OCI-LY7 (cell line): Measurements from ENCODE around the gene COBL. TPM values are rescaled to one million over a fixed set of nuclear protein-coding genes. Genes with fewer than 3 reads are reported as not detected.

Experiments
- BruUV-seq: library from RNA; stranded (reverse); fragments of 400-500 nt; replicated peaks from 2 replicates; lab custom pipeline; 2021; lab: Mats Ljungman, UMichigan
- CTCF ChIA-PET: fragments of 300-600 bp; sonication (Branson Sonifier 250); formaldehyde crosslinking; loops from one replicate; lab custom pipeline; 2022; ENCODE audit warnings: antibody characterized with exemption; ENCODE audit not compliant: unreplicated experiment; lab: Charles Lee
- POLR2A ChIA-PET: fragments of 300-600 bp; sonication (Branson Sonifier 250); formaldehyde crosslinking; loops from one replicate; lab custom pipeline; 2022; ENCODE audit warnings: antibody characterized with exemption; lab: Charles Lee
- DNase-seq: peaks from one replicate; pipeline ENCODE4 v3.0.0-alpha.2; 2015; ENCODE audit warnings: low spot score
- H2AFZ ChIP-seq: fragments of 200-600 bp; sonication (generic), shearing (Covaris generic); 2 replicates; pipeline ENCODE4 v1.6.1; 2014; ENCODE audit warnings: mild to moderate bottlenecking, antibody characterized with exemption, low read length, moderate library complexity
- H3K27ac ChIP-seq: fragments of 200-600 bp; sonication (generic); 2 replicates; pipeline ENCODE4 v1.5.1; 2014; ENCODE audit warnings: mixed run types, low read depth, mild to moderate bottlenecking, moderate library complexity, low read length, inconsistent platforms; ENCODE audit not compliant: poor library complexity, severe bottlenecking
- H3K36me3 ChIP-seq: fragments of 200-600 bp; sonication (generic); 2 replicates; pipeline ENCODE4 v1.6.1; 2014; ENCODE audit warnings: mild to moderate bottlenecking, antibody characterized with exemption, low read length, moderate library complexity, mixed read lengths; ENCODE audit not compliant: insufficient read depth
- H3K4me1 ChIP-seq: fragments of 200-600 bp; sonication (generic); 2 replicates; pipeline ENCODE4 v1.5.1; 2014; ENCODE audit warnings: mild to moderate bottlenecking, low read length; ENCODE audit not compliant: insufficient read depth, poor library complexity, severe bottlenecking
- H3K4me2 ChIP-seq: fragments of 200-600 bp; sonication (generic); 2 replicates; pipeline ENCODE4 v1.6.1; 2014; ENCODE audit warnings: mild to moderate bottlenecking, low read length
- H3K4me3 ChIP-seq: fragments of 200-600 bp; sonication (generic); 2 replicates; pipeline ENCODE4 v1.5.1; 2014; ENCODE audit warnings: mild to moderate bottlenecking, low read depth, low read length; ENCODE audit not compliant: poor library complexity, severe bottlenecking
- H3K79me2 ChIP-seq: fragments of 200-600 bp; sonication (generic); 2 replicates; pipeline ENCODE4 v1.6.1; 2016; ENCODE audit warnings: low read depth, mild to moderate bottlenecking, low read length, moderate library complexity, mixed read lengths; ENCODE audit not compliant: insufficient read depth
- H3K9me2 ChIP-seq: fragments of 200-600 bp; sonication (generic); 2 replicates; pipeline ENCODE4 v1.6.1; 2016; ENCODE audit warnings: mild to moderate bottlenecking, low read length, mixed read lengths; ENCODE audit not compliant: insufficient read depth
- H3K9me3 ChIP-seq: fragments of 200-600 bp; sonication (generic); 2 replicates; pipeline ENCODE4 v1.6.1; 2014; ENCODE audit warnings: mild to moderate bottlenecking, mixed run types, low read length, mixed read lengths
- H4K20me1 ChIP-seq: fragments of 200-600 bp; sonication (generic); 2 replicates; pipeline ENCODE4 v1.6.1; 2014; ENCODE audit warnings: mild to moderate bottlenecking, antibody characterized with exemption, low read length, moderate library complexity, mixed read lengths; ENCODE audit not compliant: insufficient read depth
- EZH2phosphoT487 ChIP-seq: fragments of 200-600 bp; sonication (generic); IDR thresholded peaks from 2 replicates; pipeline ENCODE4 v1.6.1; 2018; ENCODE audit warnings: low read depth, borderline replicate concordance, mild to moderate bottlenecking, mixed run types, antibody characterized with exemption, low read length, moderate library complexity, mixed read lengths
- intact Hi-C: fragments of 100-400 bp; cut with micrococcal nuclease; formaldehyde crosslinking; loops from one replicate; pipeline ENCODE4 v1.10.0; 2022; ENCODE audit not compliant: unreplicated experiment
- total RNA-seq, 2 experiments: library from RNA; depleted of rRNA in 1 of 2; stranded (reverse); fragments of >200 nt in 1 of 2; shearing (Covaris generic) in 1 of 2; gene quantifications; 2 replicates each; pipeline ENCODE4 v1.2.3, GENCODE V29; 2014 to 2022
- TF ChIP-seq, protein P1 (sequence below): fragments of 200-600 bp; sonication (generic); conservative IDR thresholded peaks from 2 replicates; pipeline ENCODE4 v1.5.1; 2014; ENCODE audit warnings: mild to moderate bottlenecking, antibody characterized with exemption, low read length, moderate library complexity, mixed read lengths

COBL gene
- total RNA-seq, 2 experiments from 2014 or later: not detected

DNA sequence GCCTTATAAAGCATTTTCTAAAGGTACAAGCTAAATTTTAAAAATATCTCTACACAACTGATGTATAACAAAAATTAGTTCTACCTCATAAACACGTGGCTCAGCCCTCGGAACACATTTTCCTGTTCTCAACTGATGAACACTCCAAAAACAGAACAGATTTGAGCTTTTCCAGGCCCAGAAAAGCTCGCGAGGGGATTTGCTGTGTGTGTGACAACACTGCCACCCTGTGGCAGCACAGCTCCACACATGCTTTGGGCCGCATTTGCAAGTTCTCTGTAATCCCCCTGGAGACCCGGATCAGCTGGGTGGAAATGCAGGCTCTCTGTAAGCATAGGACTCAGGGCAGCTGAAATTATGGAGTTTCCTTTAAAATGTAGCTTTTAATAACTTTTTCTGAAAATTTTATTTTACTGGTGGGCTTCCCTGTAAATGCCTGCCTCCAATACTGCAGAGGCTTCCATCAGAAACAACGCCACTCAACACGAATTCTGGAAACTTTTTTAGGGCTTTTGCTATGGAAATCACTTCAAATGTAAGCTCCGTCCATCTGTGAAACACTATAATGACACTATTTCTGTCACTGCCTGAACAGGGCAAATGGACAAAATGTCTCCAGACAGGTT, 155.5 kb downstream of the COBL start:
- TF ChIP-seq, protein P1, sequence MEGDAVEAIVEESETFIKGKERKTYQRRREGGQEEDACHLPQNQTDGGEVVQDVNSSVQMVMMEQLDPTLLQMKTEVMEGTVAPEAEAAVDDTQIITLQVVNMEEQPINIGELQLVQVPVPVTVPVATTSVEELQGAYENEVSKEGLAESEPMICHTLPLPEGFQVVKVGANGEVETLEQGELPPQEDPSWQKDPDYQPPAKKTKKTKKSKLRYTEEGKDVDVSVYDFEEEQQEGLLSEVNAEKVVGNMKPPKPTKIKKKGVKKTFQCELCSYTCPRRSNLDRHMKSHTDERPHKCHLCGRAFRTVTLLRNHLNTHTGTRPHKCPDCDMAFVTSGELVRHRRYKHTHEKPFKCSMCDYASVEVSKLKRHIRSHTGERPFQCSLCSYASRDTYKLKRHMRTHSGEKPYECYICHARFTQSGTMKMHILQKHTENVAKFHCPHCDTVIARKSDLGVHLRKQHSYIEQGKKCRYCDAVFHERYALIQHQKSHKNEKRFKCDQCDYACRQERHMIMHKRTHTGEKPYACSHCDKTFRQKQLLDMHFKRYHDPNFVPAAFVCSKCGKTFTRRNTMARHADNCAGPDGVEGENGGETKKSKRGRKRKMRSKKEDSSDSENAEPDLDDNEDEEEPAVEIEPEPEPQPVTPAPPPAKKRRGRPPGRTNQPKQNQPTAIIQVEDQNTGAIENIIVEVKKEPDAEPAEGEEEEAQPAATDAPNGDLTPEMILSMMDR: peak; percentile 96
- no peak for TF ChIP-seq EZH2phosphoT487
- POLR2A ChIA-PET: interaction anchor here (3.4 kb wide), 1 partner anchor 9 kb away, joined by 9 read pairs; no protein-coding TSS in a partner anchor
- Histone ChIP-seq H3K9me3 (no peaks in the 10 kb centered on the region), H3K9me2 (no peaks in the 10 kb centered on the region), H3K27ac (no peak overlapping the region), H3K4me3 (no peak overlapping the region), H3K4me1 (no peaks in the 10 kb centered on the region), H2AFZ (peak overlapping the region; percentile 12; the same call in 1 of the 2 replicates), H3K4me2 (no peak overlapping the region), H3K79me2 (no peaks in the 10 kb centered on the region), H3K36me3 (no peaks in the 10 kb centered on the region), H4K20me1 (no peaks in the 10 kb centered on the region)
- CTCF ChIA-PET: interaction anchor here (0.5 to 1.4 kb wide), 3 partner anchors 743 to 1067 kb away, joined by 3 to 4 read pairs (median 3); no protein-coding TSS in a partner anchor
- no TSS peak for BruUV-seq
- DNase-seq: peak; percentile 62
- intact Hi-C loops: loop anchor here (5.0 kb wide), 2 partner anchors 266 to 1069 kb away; partner anchors contain the start of gene ZPBP

DNA sequence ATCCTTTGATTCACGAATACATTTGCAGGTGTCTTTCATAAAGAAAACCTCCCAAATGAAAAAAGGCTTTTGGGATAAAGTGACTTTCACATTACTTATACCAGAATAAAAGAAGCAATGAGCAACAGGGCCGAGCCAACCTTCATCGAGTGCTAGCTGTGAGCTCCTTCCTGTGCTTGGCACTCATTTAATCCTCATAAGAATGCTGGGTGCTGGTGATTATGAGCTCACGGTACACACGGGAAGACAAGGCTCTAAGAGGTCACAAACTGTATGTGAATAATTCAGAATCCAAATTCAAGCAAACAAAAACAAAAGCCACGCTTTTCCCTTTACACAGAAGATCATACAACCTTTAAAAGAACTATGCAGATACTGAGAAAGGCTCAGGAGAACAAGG, 156.2 kb downstream of the COBL start:
- Histone ChIP-seq H3K27ac (no peak overlapping the region), H4K20me1 (no peaks in the 10 kb centered on the region), H3K4me1 (no peaks in the 10 kb centered on the region), H2AFZ (peak overlapping the region; percentile 12; the same call in 1 of the 2 replicates), H3K79me2 (no peaks in the 10 kb centered on the region), H3K36me3 (no peaks in the 10 kb centered on the region), H3K4me3 (no peak overlapping the region), H3K9me2 (no peaks in the 10 kb centered on the region), H3K4me2 (no peak overlapping the region), H3K9me3 (no peaks in the 10 kb centered on the region)
- no TSS peak for BruUV-seq
- POLR2A ChIA-PET: interaction anchor here (3.4 kb wide), 1 partner anchor 8 kb away, joined by 9 read pairs; no protein-coding TSS in a partner anchor
- TF ChIP-seq EZH2phosphoT487: no peak
- TF ChIP-seq, protein P1: no peak
- CTCF ChIA-PET: interaction anchor here (1.4 kb wide), 1 partner anchor 1066 kb away, joined by 4 read pairs; no protein-coding TSS in a partner anchor
- DNase-seq: no peak
- intact Hi-C loops: loop anchor here (5.0 kb wide), 2 partner anchors 267 to 1068 kb away; partner anchors contain the start of gene ZPBP
